ENCODE data around the gene OR52E5.

OR52E5 gene

GRCh38 chr11:5932671-5933070 lies 39.7 kb downstream of the OR52E5 start:
- DNase-seq (ENCODE audit: extremely low read depth in 1 of 2, low read depth in 1 of 2): no peak

GRCh38 chr11:5933116-5933515 lies 40.1 kb downstream of the OR52E5 start:
- DNase-seq (ENCODE audit: extremely low read depth in 1 of 2, low read depth in 1 of 2): no peak

- DNase-seq (ENCODE audit: extremely low read depth in 1 of 2, low read depth in 1 of 2): no peak
Observed at GRCh38 chr11:5937868-5938602, 45.0 kb downstream of the OR52E5 start.

GRCh38 chr11:5938603-5938965 lies 45.6 kb downstream of the OR52E5 start:
- DNase-seq (ENCODE audit: extremely low read depth in 1 of 2, low read depth in 1 of 2): no peak

- no peak for DNase-seq (ENCODE audit: extremely low read depth in 1 of 2, low read depth in 1 of 2)
Observed at GRCh38 chr11:5940748-5941147, 47.7 kb downstream of the OR52E5 start.

GRCh38 chr11:5941951-5942350 lies 48.9 kb downstream of the OR52E5 start, which contains the start of gene OR56A3:
TSS of gene OR56A3 (plus strand) at chr11:5942251. CDS start at chr11:5947347, 5,096 bp downstream.
- DNase-seq (ENCODE audit: extremely low read depth in 1 of 2, low read depth in 1 of 2): no peak

All from activated CD8-positive, alpha-beta memory T cell treated with anti-CD3 and anti-CD28 coated beads for 1 hour (primary cell).